H9 (cell line): Measurements from ENCODE around the gene C19orf25. TPM values are rescaled to one million over a fixed set of nuclear protein-coding genes. Genes with fewer than 3 reads are reported as not detected.

ENCODE experiments used
- DNase-seq: peaks from one replicate; pipeline ENCODE4 v3.0.0-alpha.2; 2017
- H2AFZ ChIP-seq: one replicate; pipeline ENCODE4 v1.6.1; 2013; ENCODE audit warnings: mild to moderate bottlenecking, low read length, control low read depth, moderate library complexity
- H2AK5ac ChIP-seq: 2 replicates; pipeline ENCODE4 v1.6.1; 2013; ENCODE audit warnings: low read length, control low read depth, mixed read lengths; ENCODE audit not compliant: insufficient read length
- H2BK120ac ChIP-seq: one replicate; pipeline ENCODE4 v1.6.1; 2013; ENCODE audit warnings: low read depth, mild to moderate bottlenecking, low read length, control low read depth, inconsistent platforms; ENCODE audit not compliant: poor library complexity, severe bottlenecking
- H2BK12ac ChIP-seq: 2 replicates; pipeline ENCODE4 v1.6.1; 2013; ENCODE audit warnings: low read length, control low read depth, mixed read lengths, low read depth; ENCODE audit not compliant: insufficient read length
- H2BK15ac ChIP-seq: 2 replicates; pipeline ENCODE4 v1.6.1; 2013; ENCODE audit warnings: low read depth, low read length, control low read depth
- H2BK20ac ChIP-seq: one replicate; pipeline ENCODE4 v1.6.1; 2013; ENCODE audit warnings: low read depth, mild to moderate bottlenecking, low read length, control low read depth, inconsistent platforms; ENCODE audit not compliant: poor library complexity, severe bottlenecking
- H2BK5ac ChIP-seq: 2 replicates; pipeline ENCODE4 v1.6.1; 2013; ENCODE audit warnings: low read length, control low read depth, mixed read lengths; ENCODE audit not compliant: insufficient read length
- H3K14ac ChIP-seq: 2 replicates; pipeline ENCODE4 v1.6.1; 2013; ENCODE audit warnings: low read length, control low read depth; ENCODE audit not compliant: insufficient read depth
- H3K18ac ChIP-seq: 2 replicates; pipeline ENCODE4 v1.6.1; 2013; ENCODE audit warnings: low read depth, mild to moderate bottlenecking, mixed read lengths, low read length, control low read depth; ENCODE audit not compliant: insufficient read length
- H3K23ac ChIP-seq: 2 replicates; pipeline ENCODE4 v1.6.1; 2013; ENCODE audit warnings: low read length, control low read depth, mixed read lengths, low read depth; ENCODE audit not compliant: insufficient read length
- H3K23me2 ChIP-seq: 2 replicates; pipeline ENCODE4 v1.6.1; 2013; ENCODE audit warnings: low read depth, mild to moderate bottlenecking, mixed read lengths, low read length, control low read depth; ENCODE audit not compliant: insufficient read length, poor library complexity, severe bottlenecking
- H3K27ac ChIP-seq: 2 replicates; pipeline ENCODE4 v1.5.1; 2013; ENCODE audit warnings: low read length, control low read depth, mixed read lengths, low read depth; ENCODE audit not compliant: insufficient read length
- H3K27me3 ChIP-seq: 2 replicates; pipeline ENCODE4 v1.6.1; 2013; ENCODE audit warnings: low read length, control low read depth, inconsistent platforms; ENCODE audit not compliant: insufficient read depth
- H3K4ac ChIP-seq: 2 replicates; pipeline ENCODE4 v1.6.1; 2013; ENCODE audit warnings: low read depth, mild to moderate bottlenecking, control low read depth, inconsistent platforms, low read length, moderate library complexity
- H3K4me1 ChIP-seq: 2 replicates; pipeline ENCODE4 v1.6.1; 2013; ENCODE audit warnings: low read length, control low read depth, inconsistent platforms; ENCODE audit not compliant: insufficient read depth
- H3K4me2 ChIP-seq: 2 replicates; pipeline ENCODE4 v1.6.1; 2013; ENCODE audit warnings: low read length, control low read depth, mixed read lengths; ENCODE audit not compliant: insufficient read length, insufficient read depth
- H3K56ac ChIP-seq: 2 replicates; pipeline ENCODE4 v1.6.1; 2013; ENCODE audit warnings: low read depth, mild to moderate bottlenecking, mixed read lengths, low read length, control low read depth; ENCODE audit not compliant: insufficient read length
- H3K79me1 ChIP-seq: 2 replicates; pipeline ENCODE4 v1.6.1; 2013; ENCODE audit warnings: low read depth, mild to moderate bottlenecking, moderate library complexity, low read length, control low read depth, inconsistent platforms; ENCODE audit not compliant: insufficient read depth, poor library complexity, severe bottlenecking
- H3K79me2 ChIP-seq: 2 replicates; pipeline ENCODE4 v1.6.1; 2013; ENCODE audit warnings: low read length, control low read depth, inconsistent platforms; ENCODE audit not compliant: insufficient read depth
- H3K9ac ChIP-seq: 2 replicates; pipeline ENCODE4 v1.6.1; 2013; ENCODE audit warnings: low read length, control low read depth, mixed read lengths; ENCODE audit not compliant: insufficient read length; ENCODE audit errors: extremely low read depth
- H3K9me3 ChIP-seq: one replicate; pipeline ENCODE4 v1.6.1; 2013; ENCODE audit warnings: low read depth, low read length, inconsistent platforms; ENCODE audit not compliant: control insufficient read depth
- H3T11ph ChIP-seq: one replicate; pipeline ENCODE4 v1.6.1; 2013; ENCODE audit warnings: mild to moderate bottlenecking, low read length, control low read depth, inconsistent platforms
- H4K20me1 ChIP-seq: one replicate; pipeline ENCODE4 v1.6.1; 2013; ENCODE audit not compliant: control insufficient read depth, insufficient read length, insufficient read depth
- H4K5ac ChIP-seq: 2 replicates; pipeline ENCODE4 v1.6.1; 2013; ENCODE audit warnings: low read depth, mild to moderate bottlenecking, mixed read lengths, low read length, control low read depth; ENCODE audit not compliant: insufficient read length
- H4K8ac ChIP-seq: replicated peaks from 2 replicates; pipeline ENCODE4 v1.6.1; 2013; ENCODE audit warnings: low read length, control low read depth, mixed read lengths, low read depth; ENCODE audit not compliant: insufficient read length
- H4K91ac ChIP-seq: 2 replicates; pipeline ENCODE4 v1.6.1; 2013; ENCODE audit warnings: low read depth, mild to moderate bottlenecking, moderate library complexity, mixed read lengths, low read length, control low read depth; ENCODE audit not compliant: insufficient read length
- H3K27ac Mint-ChIP-seq, 3 experiments: 2 replicates in 2 of 3; 3 replicates in 1 of 3; pipeline ENCODE4 v1.8.0; 2020 to 2021; ENCODE audit warnings: mixed read lengths in 3 of 3, mild to moderate bottlenecking in 1 of 3, moderate library complexity in 1 of 3
- H3K27me3 Mint-ChIP-seq: 2 replicates; pipeline ENCODE4 v1.8.0; 2021; ENCODE audit warnings: low read depth, mild to moderate bottlenecking, moderate library complexity, mixed read lengths
- H3K36me3 Mint-ChIP-seq, 3 experiments: 2 replicates in 2 of 3; 3 replicates in 1 of 3; pipeline ENCODE4 v1.8.0; 2020 to 2021; ENCODE audit warnings: low read depth in 3 of 3, mixed read lengths in 3 of 3; ENCODE audit not compliant: insufficient read depth in 1 of 3
- H3K4me1 Mint-ChIP-seq, 2 experiments: 2 replicates each; pipeline ENCODE4 v1.8.0; 2020; ENCODE audit warnings: mixed read lengths in 2 of 2
- H3K4me3 Mint-ChIP-seq, 2 experiments: 2 replicates in 1 of 2; 3 replicates in 1 of 2; pipeline ENCODE4 v1.8.0; 2020 to 2021; ENCODE audit warnings: mild to moderate bottlenecking in 2 of 2, mixed read lengths in 2 of 2, moderate library complexity in 1 of 2
- H3K9me3 Mint-ChIP-seq, 2 experiments: 2 replicates in 1 of 2; 3 replicates in 1 of 2; pipeline ENCODE4 v1.8.0; 2020; ENCODE audit warnings: mild to moderate bottlenecking in 2 of 2, mixed read lengths in 2 of 2, moderate library complexity in 1 of 2
- WGBS: extraction: QIAGEN DNeasy Blood & Tissue Kit; methylation state at CpG from one replicate; pipeline ENCODE4 v1.1.7; 2013; ENCODE audit warnings: missing lambda C conversion rate, low lambda C conversion rate, mixed read lengths; ENCODE audit not compliant: insufficient read length; ENCODE audit errors: extremely low coverage; 5-methylcytosine and 5-hydroxymethylcytosine counted together
- total RNA-seq: library from RNA; stranded (reverse); gene quantifications from 2 replicates; pipeline ENCODE4 v1.2.1, GENCODE V29; 2021
- TF ChIP-seq, protein P1 (sequence below): fragments of 200-600 bp; sonication (generic); conservative IDR thresholded peaks from 3 replicates; pipeline ENCODE4 v1.8.0; 2021; ENCODE audit warnings: antibody characterized with exemption, mild to moderate bottlenecking

Gene C19orf25
- total RNA-seq, 1 experiment from 2014 or later = 36.8 TPM

DNA sequence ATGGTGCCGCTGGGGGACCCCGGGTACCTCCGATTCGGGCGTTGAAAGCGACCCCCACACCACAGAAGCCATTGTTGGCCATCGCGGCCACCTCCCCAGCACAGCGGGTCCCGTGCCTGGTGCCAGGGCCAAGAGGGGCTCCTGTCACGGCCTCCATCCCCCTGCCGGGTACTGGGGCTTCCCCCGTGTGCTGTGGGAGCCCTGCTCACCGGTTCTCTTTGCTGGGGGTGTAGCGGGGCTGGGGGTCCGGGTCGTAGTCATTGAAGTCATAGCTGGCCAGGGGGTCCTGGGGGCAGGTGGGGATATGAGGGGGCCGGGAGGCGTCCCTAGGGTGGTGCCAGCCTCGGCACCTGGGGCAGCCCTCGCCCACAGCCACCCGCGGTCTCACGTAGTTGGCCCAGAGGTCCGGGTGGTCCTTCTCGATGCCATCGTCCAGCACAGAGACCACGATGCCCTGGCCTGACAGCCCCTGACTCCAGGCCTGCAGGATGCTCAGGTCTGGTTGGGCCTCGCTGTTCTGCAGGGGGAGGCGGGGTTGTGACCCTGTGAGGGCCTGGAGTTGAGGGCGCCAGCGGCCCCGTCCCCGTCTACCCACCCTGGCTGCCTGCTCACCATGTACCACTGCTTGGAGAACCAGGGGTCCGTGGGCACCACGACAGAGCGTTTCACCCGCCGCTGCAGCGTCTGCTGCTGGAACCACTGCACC is 8.7 kb upstream of the C19orf25 start:
- H3K36me3 Mint-ChIP-seq = no peaks in the 10 kb centered on the region; a peak in 1 of 7 replicates
- H3K14ac ChIP-seq = no peak overlapping the region; the same call in 1 of the 2 replicates
- no peak overlapping the region for H2BK120ac ChIP-seq
- peaks cover 9% of the 10 kb centered on the region for H3K23me2 ChIP-seq
- H3K56ac ChIP-seq = no peak overlapping the region
- no peak overlapping the region for H2AK5ac ChIP-seq
- no peak overlapping the region for H3K23ac ChIP-seq
- no peak overlapping the region for H3K4ac ChIP-seq
- H3K4me1 ChIP-seq = no peaks in the 10 kb centered on the region
- H3K27me3 ChIP-seq = peaks cover 3% of the 10 kb centered on the region; the same call in 1 of the 2 replicates
- no peak overlapping the region for H3K18ac ChIP-seq
- H4K8ac ChIP-seq = no peak overlapping the region
- no peak overlapping the region for H3K4me3 Mint-ChIP-seq
- no CpG with 5 or more reads among the region's 40 CpGs for WGBS
- no peak overlapping the region for H3T11ph ChIP-seq
- no peak overlapping the region for H3K4me2 ChIP-seq
- H3K27me3 Mint-ChIP-seq = peaks cover 14% of the 10 kb centered on the region
- H4K20me1 ChIP-seq = no peaks in the 10 kb centered on the region
- no peaks in the 10 kb centered on the region; a peak in 1 of 5 replicates for H3K9me3 Mint-ChIP-seq
- H2BK20ac ChIP-seq = no peak overlapping the region
- H3K4me1 Mint-ChIP-seq = peaks cover 4 to 10% of the 10 kb centered on the region in 2 experiments
- TF ChIP-seq, protein P1, sequence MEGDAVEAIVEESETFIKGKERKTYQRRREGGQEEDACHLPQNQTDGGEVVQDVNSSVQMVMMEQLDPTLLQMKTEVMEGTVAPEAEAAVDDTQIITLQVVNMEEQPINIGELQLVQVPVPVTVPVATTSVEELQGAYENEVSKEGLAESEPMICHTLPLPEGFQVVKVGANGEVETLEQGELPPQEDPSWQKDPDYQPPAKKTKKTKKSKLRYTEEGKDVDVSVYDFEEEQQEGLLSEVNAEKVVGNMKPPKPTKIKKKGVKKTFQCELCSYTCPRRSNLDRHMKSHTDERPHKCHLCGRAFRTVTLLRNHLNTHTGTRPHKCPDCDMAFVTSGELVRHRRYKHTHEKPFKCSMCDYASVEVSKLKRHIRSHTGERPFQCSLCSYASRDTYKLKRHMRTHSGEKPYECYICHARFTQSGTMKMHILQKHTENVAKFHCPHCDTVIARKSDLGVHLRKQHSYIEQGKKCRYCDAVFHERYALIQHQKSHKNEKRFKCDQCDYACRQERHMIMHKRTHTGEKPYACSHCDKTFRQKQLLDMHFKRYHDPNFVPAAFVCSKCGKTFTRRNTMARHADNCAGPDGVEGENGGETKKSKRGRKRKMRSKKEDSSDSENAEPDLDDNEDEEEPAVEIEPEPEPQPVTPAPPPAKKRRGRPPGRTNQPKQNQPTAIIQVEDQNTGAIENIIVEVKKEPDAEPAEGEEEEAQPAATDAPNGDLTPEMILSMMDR = no peak
- H3K9ac ChIP-seq = no peak overlapping the region
- no peaks in the 10 kb centered on the region for H3K9me3 ChIP-seq
- H3K79me2 ChIP-seq = no peaks in the 10 kb centered on the region
- no peak overlapping the region for H4K91ac ChIP-seq
- no peak overlapping the region for H2BK15ac ChIP-seq
- no peak overlapping the region for H4K5ac ChIP-seq
- no peaks in the 10 kb centered on the region for H3K79me1 ChIP-seq
- H2AFZ ChIP-seq = no peak overlapping the region
- no peak overlapping the region for H2BK12ac ChIP-seq
- H3K27ac ChIP-seq = no peak overlapping the region
- H2BK5ac ChIP-seq = no peak overlapping the region
- H3K27ac Mint-ChIP-seq = no peak overlapping the region
- no peak for DNase-seq
